Measurements from ENCODE around the gene STARD10. TPM values are rescaled to one million over a fixed set of nuclear protein-coding genes. Genes with fewer than 3 reads are reported as not detected.

The STARD10 gene
- total and polyA plus RNA-seq, 9 of the 15 experiments (the other 6 are each of a cell fraction or from before 2014, with no cell fraction given), result 0.15 to 52.9 (median 32.3) TPM

- TF ChIP-seq CTCFL (IDR thresholded peaks at IDR 0.05; ENCODE audit: borderline replicate concordance, insufficient read depth, low read depth, low read length, poor library complexity, severe bottlenecking) (no peak), ZNF589 (CRISPR knock-in tag; IDR thresholded peaks at IDR 0.05; ENCODE audit: low read depth) (peak; percentile 85), E2F4 (CRISPR knock-in tag; IDR thresholded peaks at IDR 0.05; ENCODE audit: low read depth) (no peak), ZNF174 (CRISPR knock-in tag; IDR thresholded peaks at IDR 0.05) (no peak), ZFP30 (CRISPR knock-in tag; IDR thresholded peaks at IDR 0.05; ENCODE audit: borderline replicate concordance) (no peak), ERF (CRISPR knock-in tag; IDR thresholded peaks at IDR 0.05) (no peak; the same call in 1 of the 2 replicates), BRF2 (IDR thresholded peaks at IDR 0.05; ENCODE audit: borderline replicate concordance, insufficient read depth, insufficient read length) (no peak), TGIF2 (CRISPR knock-in tag; IDR thresholded peaks at IDR 0.05) (no peak), HNRNPH1 (optimal IDR thresholded peaks at IDR 0.05; ENCODE audit: low read depth, low read length) (no peak), RBM15 (IDR thresholded peaks at IDR 0.05; ENCODE audit: insufficient read depth, low read length) (no peak), HDGF (IDR thresholded peaks at IDR 0.05) (no peak), RFX1 (IDR thresholded peaks at IDR 0.05) (no peak), MYC (IDR thresholded peaks at IDR 0.05; ENCODE audit: low read depth, low read length) (no peak), MYC (CRISPR knock-in tag; IDR thresholded peaks at IDR 0.05; ENCODE audit: borderline replicate concordance, low read depth) (no peak), MTA3 (IDR thresholded peaks at IDR 0.05; ENCODE audit: borderline replicate concordance) (peak; percentile 78), KAT7 (CRISPR knock-in tag; IDR thresholded peaks at IDR 0.05; ENCODE audit: borderline replicate concordance) (no peak; the same call in 1 of the 2 replicates), MCM2 (IDR thresholded peaks at IDR 0.05; ENCODE audit: low read depth) (no peak), SFPQ (IDR thresholded peaks at IDR 0.05; ENCODE audit: low read depth, low read length) (no peak), RBM17 (IDR thresholded peaks at IDR 0.05; ENCODE audit: borderline replicate concordance, low read depth, low read length) (no peak)
Measured at GRCh38 chr11:72776117-72776843, 17.6 kb downstream of the STARD10 start (continued).

All from K562 (cell line).